ENCODE results near the gene PTGER1. TPM values are rescaled to one million over a fixed set of nuclear protein-coding genes. Genes with fewer than 3 reads are reported as not detected.

Gene PTGER1
- total and polyA plus RNA-seq, 2 of the 4 experiments (the other 2 are of a cell fraction), result 0.54 to 0.60 TPM

GRCh38 chr19:14470031-14470876, 4.9 kb downstream of the PTGER1 start:
- H3K27ac ChIP-seq (ENCODE audit: insufficient read depth, low read length), result no peak overlapping the region
- H3K4ac ChIP-seq (ENCODE audit: low read depth, low read length), result no peak overlapping the region
- 0 out of 2 replicates have a peak, but pooled peaks cover 5% of the 10 kb centered on the region for H3K9me1 ChIP-seq (ENCODE audit: insufficient read depth, low read length)
- ATAC-seq (ENCODE audit: low read depth) (no peak), DNase-seq (no peak)
- POLR2A ChIA-PET (ENCODE audit: unreplicated experiment), result no interaction called here
- H2AK5ac ChIP-seq (ENCODE audit: low read depth, low read length), result no peak overlapping the region
- H2AFZ ChIP-seq (replicated peaks; ENCODE audit: low read length, poor library complexity), result peak overlapping the region; percentile 33
- TF ChIP-seq MAZ (IDR thresholded peaks at IDR 0.05; ENCODE audit: borderline replicate concordance, low read depth, low read length) (no peak), FOS (IDR thresholded peaks at IDR 0.05; ENCODE audit: low read depth, low read length) (no peak), ELK1 (IDR thresholded peaks at IDR 0.05; ENCODE audit: borderline replicate concordance, low read depth, low read length) (no peak)
- in situ Hi-C loops (cut with MboI; ENCODE audit: low sequenced_read_pairs) (loop anchor here (10.0 kb wide), 1 partner anchor 585 kb away; no protein-coding TSS in a partner anchor), dilution Hi-C loops (cut with HindIII; ENCODE audit: low sequenced_read_pairs, unreplicated experiment) (no loop called here), intact Hi-C loops (cut with micrococcal nuclease) (no loop called here)
- H3K4me1 ChIP-seq (ENCODE audit: control insufficient read depth, insufficient read depth, low read length), result peaks cover 8% of the 10 kb centered on the region
- no peak overlapping the region for H2BK20ac ChIP-seq (ENCODE audit: low read depth, low read length)
- H4K91ac ChIP-seq (ENCODE audit: insufficient read depth, low read depth, low read length), result no peak overlapping the region
- H2BK120ac ChIP-seq (ENCODE audit: low read depth, low read length), result no peak overlapping the region
- H3K9me3 ChIP-seq (ENCODE audit: control insufficient read depth, insufficient read depth, low read length), result no peaks in the 10 kb centered on the region
- no peak overlapping the region for H3K4me2 ChIP-seq (ENCODE audit: low read depth, low read length)
- no peak overlapping the region for H3K4me3 ChIP-seq (ENCODE audit: insufficient read depth, low read depth, low read length)
- no peak overlapping the region for H3K14ac ChIP-seq (replicated peaks; ENCODE audit: low read depth, low read length)
- H4K20me1 ChIP-seq (ENCODE audit: insufficient read depth, low read length), result no peaks in the 10 kb centered on the region; the same call in 1 of the 2 replicates
- no peak overlapping the region for H2BK15ac ChIP-seq (ENCODE audit: low read depth, low read length)
- H3K56ac ChIP-seq (ENCODE audit: extremely low read depth, insufficient read depth, low read length), result no peak overlapping the region
- peaks cover 0 to 9% of the 10 kb centered on the region in 2 experiments; a peak in 1 of 4 replicates for H3K79me1 ChIP-seq (ENCODE audit: low read depth in 1 of 2, low read length in 2 of 2)
- no peak overlapping the region for H2AK9ac ChIP-seq (replicated peaks; ENCODE audit: low read depth, low read length, poor library complexity)
- no peak overlapping the region for H4K8ac ChIP-seq (ENCODE audit: low read depth in 2 of 2, low read length in 2 of 2)
- H3K27me3 ChIP-seq (ENCODE audit: control insufficient read depth, insufficient read depth, low read length), result no peaks in the 10 kb centered on the region
- H2BK5ac ChIP-seq (ENCODE audit: low read depth, low read length, poor library complexity, severe bottlenecking), result no peak overlapping the region
- H3K23ac ChIP-seq (ENCODE audit: low read depth, low read length), result no peak overlapping the region
- CTCF ChIA-PET, result no interaction called here
- H3K36me3 ChIP-seq (ENCODE audit: control insufficient read depth, insufficient read depth, low read length), result peaks cover 32% of the 10 kb centered on the region
- H3K18ac ChIP-seq (ENCODE audit: low read depth, low read length), result no peak overlapping the region
- no peak overlapping the region for H4K5ac ChIP-seq (ENCODE audit: low read depth, low read length)
- no peak overlapping the region for H3K9ac ChIP-seq (ENCODE audit: low read depth, low read length)
- BruUV-seq (replicated peaks), result no TSS peak
- WGBS, 2 experiments (ENCODE audit: extremely low coverage in 2 of 2, insufficient read length in 1 of 2), result 58% methylated on average over 10 of the region's 32 CpGs; no CpG with 5 or more reads in 1 of the 2 experiments
